HepG2 (cell line): ENCODE data around the gene TRIM8. TPM values are rescaled to one million over a fixed set of nuclear protein-coding genes. Genes with fewer than 3 reads are reported as not detected.
A peak's percentile ranks its signal among the peaks of the same experiment; 100 is the strongest.

Experiments used
- DDIT3 ChIP-seq: sonication (generic); formaldehyde crosslinking; IDR thresholded peaks from 2 replicates; pipeline ENCODE4 v1.4.0; 2020; ENCODE audit warnings: mild to moderate bottlenecking, missing genetic modification reagents
- NFAT5 ChIP-seq: sonication (generic); formaldehyde crosslinking; IDR thresholded peaks from 2 replicates; pipeline ENCODE4 v1.4.0; 2020; ENCODE audit warnings: missing genetic modification reagents
- PAXIP1 ChIP-seq: sonication (generic); formaldehyde crosslinking; conservative IDR thresholded peaks from 2 replicates; pipeline ENCODE4 v1.4.0; 2020; ENCODE audit warnings: mild to moderate bottlenecking, missing genetic modification reagents, moderate library complexity
- RAD21 ChIP-seq: fragments of 450-650 bp; formaldehyde crosslinking; IDR thresholded peaks from 2 replicates; pipeline ENCODE4 v1.5.0; 2020; ENCODE audit warnings: mild to moderate bottlenecking
- RXRA ChIP-seq: sonication (generic); formaldehyde crosslinking; IDR thresholded peaks from 2 replicates; pipeline ENCODE4 v1.5.1; 2020; ENCODE audit warnings: missing genetic modification reagents
- TAF1 ChIP-seq: sonication (generic); formaldehyde crosslinking; IDR thresholded peaks from 2 replicates; pipeline ENCODE4 v1.4.0; 2020; ENCODE audit warnings: missing genetic modification reagents
- THAP9 ChIP-seq: sonication (generic); formaldehyde crosslinking; IDR thresholded peaks from 2 replicates; pipeline ENCODE4; 2020; ENCODE audit warnings: missing genetic modification reagents, mild to moderate bottlenecking, borderline replicate concordance
- ZFY ChIP-seq: sonication (generic); formaldehyde crosslinking; IDR thresholded peaks from 2 replicates; pipeline ENCODE4 v1.4.0; 2020; ENCODE audit warnings: missing genetic modification reagents
- ZNF317 ChIP-seq: sonication (generic); formaldehyde crosslinking; IDR thresholded peaks from 2 replicates; pipeline ENCODE4 v1.5.0; 2020; ENCODE audit warnings: mild to moderate bottlenecking, missing genetic modification reagents
- ZNF546 ChIP-seq: sonication (generic); formaldehyde crosslinking; conservative IDR thresholded peaks from 2 replicates; pipeline ENCODE4 v1.8.1; 2023; ENCODE audit warnings: mild to moderate bottlenecking, missing genetic modification reagents
- ZNF746 ChIP-seq: sonication (generic); formaldehyde crosslinking; IDR thresholded peaks from 2 replicates; pipeline ENCODE4 v1.8.0; 2022; ENCODE audit warnings: mild to moderate bottlenecking, missing genetic modification reagents
- ZNF747 ChIP-seq: sonication (generic); formaldehyde crosslinking; IDR thresholded peaks from 2 replicates; pipeline ENCODE4 v1.8.1; 2023; ENCODE audit warnings: missing genetic modification reagents, mild to moderate bottlenecking, borderline replicate concordance
- ZNF788 ChIP-seq: sonication (generic); formaldehyde crosslinking; IDR thresholded peaks from 2 replicates; pipeline ENCODE4 v1.5.0; 2020; ENCODE audit warnings: mild to moderate bottlenecking, missing genetic modification reagents, borderline replicate concordance
- polyA plus RNA-seq, 8 experiments: library from polyadenylated mRNA; depleted of rRNA in 3 of 8; stranded (reverse) in 7 of 8; unstranded in 1 of 8; fragments of >200 nt; fragmentation: Illumina TruSeq in 4 of 8; extraction: Trizol in 4 of 8; gene quantifications; 2 replicates each; pipeline versions ENCODE4 v1.2.1 to v1.2.3, GENCODE V29; 2011 to 2016; ENCODE audit warnings: low read depth in 4 of 8, missing spikeins in 1 of 8, mixed read lengths in 1 of 8; ENCODE audit not compliant: insufficient read depth in 1 of 8
- total RNA-seq, 5 experiments: library from RNA; depleted of rRNA; stranded (reverse); fragments of >200 nt; fragmentation: Illumina TruSeq; extraction: Trizol; gene quantifications; 2 replicates each; pipeline ENCODE4 v1.2.3, GENCODE V29; 2016; ENCODE audit warnings: low read depth in 1 of 5

TRIM8 gene
- total and polyA plus RNA-seq, 2 of the 13 experiments (the other 11 are each of a cell fraction or from before 2014, with no cell fraction given), result 38.9 to 66.5 TPM

GRCh38 chr10:102645741-102646609 lies 1.7 kb downstream of the TRIM8 start (continued):
- TF ChIP-seq NFAT5 (CRISPR knock-in tag), result no peak
- TF ChIP-seq ZNF788 (CRISPR knock-in tag), result 0 out of 2 replicates have a peak, but pooled peaks have one; percentile 50
- TF ChIP-seq RXRA (CRISPR knock-in tag), result peak; percentile 2; the same call in 1 of the 2 replicates
- TF ChIP-seq ZNF546 (CRISPR knock-in tag), result no peak
- TF ChIP-seq ZNF747 (CRISPR knock-in tag), result 0 out of 2 replicates have a peak, but pooled peaks have one; percentile 22
- TF ChIP-seq DDIT3 (CRISPR knock-in tag), result no peak
- 0 out of 2 replicates have a peak, but pooled peaks have one; percentile 11 for TF ChIP-seq PAXIP1 (CRISPR knock-in tag)
- TF ChIP-seq THAP9, result 0 out of 2 replicates have a peak, but pooled peaks have one; percentile 4
- TF ChIP-seq RAD21 (CRISPR knock-in tag), result 0 out of 2 replicates have a peak, but pooled peaks have one; percentile 20
- TF ChIP-seq TAF1, result peak; percentile 26; the same call in 1 of the 2 replicates
- TF ChIP-seq ZNF746 (CRISPR knock-in tag), result no peak
- no peak; the same call in 1 of the 2 replicates for TF ChIP-seq ZNF317
- peak; percentile 11; the same call in 1 of the 2 replicates for TF ChIP-seq ZFY (CRISPR knock-in tag)
